ENCODE data around the gene FAM170B.

The FAM170B gene

GRCh38 chr10:49118430-49119074 is 15.3 kb downstream of the FAM170B start:
- DNase-seq, result no peak

GRCh38 chr10:49117376-49118070 is 16.3 kb downstream of the FAM170B start:
- DNase-seq, result no peak

- DNase-seq, result no peak
Observed at GRCh38 chr10:49116509-49117375, 17.1 kb downstream of the FAM170B start.

GRCh38 chr10:49115796-49116508 is 17.9 kb downstream of the FAM170B start:
- no peak for DNase-seq

- DNase-seq, result no peak
Observed at GRCh38 chr10:49115015-49115795, 18.6 kb downstream of the FAM170B start, which contains the start of gene VSTM4. VSTM4 (minus strand) TSS chr10:49115522; CDS start chr10:49115485, 37 bp downstream.

GRCh38 chr10:49114718-49115014 is 19.2 kb downstream of the FAM170B start:
- no peak for DNase-seq

GRCh38 chr10:49113741-49114141 is 20.1 kb downstream of the FAM170B start:
- no peak for DNase-seq

- no peak for DNase-seq
Observed at GRCh38 chr10:49112851-49113250, 21.0 kb downstream of the FAM170B start.

GRCh38 chr10:49112098-49112497 is 21.7 kb downstream of the FAM170B start:
- DNase-seq, result no peak

GRCh38 chr10:49111320-49111698 is 22.5 kb downstream of the FAM170B start:
- DNase-seq, result no peak

- DNase-seq, result no peak
Observed at GRCh38 chr10:49110684-49111319, 23.0 kb downstream of the FAM170B start.

GRCh38 chr10:49109669-49110340 is 24.0 kb downstream of the FAM170B start:
- no peak for DNase-seq

GRCh38 chr10:49108656-49109055 is 25.2 kb downstream of the FAM170B start:
- DNase-seq, result no peak

- no peak for DNase-seq
Observed at GRCh38 chr10:49107887-49108267, 25.9 kb downstream of the FAM170B start.

- no peak for DNase-seq
Observed at GRCh38 chr10:49107111-49107886, 26.5 kb downstream of the FAM170B start.

- DNase-seq, result no peak
Observed at GRCh38 chr10:49106451-49106850, 27.4 kb downstream of the FAM170B start.

- DNase-seq, result no peak
Observed at GRCh38 chr10:49105076-49105475, 28.7 kb downstream of the FAM170B start.

GRCh38 chr10:49104323-49104722 is 29.5 kb downstream of the FAM170B start:
- DNase-seq, result no peak

GRCh38 chr10:49103761-49104160 is 30.1 kb downstream of the FAM170B start:
- DNase-seq, result no peak

- no peak for DNase-seq
Observed at GRCh38 chr10:49099046-49099445, 34.8 kb downstream of the FAM170B start.
